OCI-LY7 (cell line): ENCODE results near the gene PDE3B. TPM values are rescaled to one million over a fixed set of nuclear protein-coding genes. Genes with fewer than 3 reads are reported as not detected.
"Not testable (repeated sequence)": the region's sequence is repeated elsewhere in the genome, so short reads cannot be mapped to it uniquely, and the experiment has no call there.

ENCODE experiments used
- BruUV-seq: library from RNA; stranded (reverse); fragments of 400-500 nt; replicated peaks from 2 replicates; lab custom pipeline; 2021; lab: Mats Ljungman, UMichigan
- CTCF ChIA-PET: fragments of 300-600 bp; sonication (Branson Sonifier 250); formaldehyde crosslinking; loops from one replicate; lab custom pipeline; 2022; ENCODE audit warnings: antibody characterized with exemption; ENCODE audit not compliant: unreplicated experiment; lab: Charles Lee
- POLR2A ChIA-PET: fragments of 300-600 bp; sonication (Branson Sonifier 250); formaldehyde crosslinking; loops from one replicate; lab custom pipeline; 2022; ENCODE audit warnings: antibody characterized with exemption; lab: Charles Lee
- DNase-seq: peaks from one replicate; pipeline ENCODE4 v3.0.0-alpha.2; 2015; ENCODE audit warnings: low spot score
- H2AFZ ChIP-seq: fragments of 200-600 bp; sonication (generic), shearing (Covaris generic); 2 replicates; pipeline ENCODE4 v1.6.1; 2014; ENCODE audit warnings: mild to moderate bottlenecking, antibody characterized with exemption, low read length, moderate library complexity
- H3K27ac ChIP-seq: fragments of 200-600 bp; sonication (generic); 2 replicates; pipeline ENCODE4 v1.5.1; 2014; ENCODE audit warnings: mixed run types, low read depth, mild to moderate bottlenecking, moderate library complexity, low read length, inconsistent platforms; ENCODE audit not compliant: poor library complexity, severe bottlenecking
- H3K36me3 ChIP-seq: fragments of 200-600 bp; sonication (generic); 2 replicates; pipeline ENCODE4 v1.6.1; 2014; ENCODE audit warnings: mild to moderate bottlenecking, antibody characterized with exemption, low read length, moderate library complexity, mixed read lengths; ENCODE audit not compliant: insufficient read depth
- H3K4me1 ChIP-seq: fragments of 200-600 bp; sonication (generic); 2 replicates; pipeline ENCODE4 v1.5.1; 2014; ENCODE audit warnings: mild to moderate bottlenecking, low read length; ENCODE audit not compliant: insufficient read depth, poor library complexity, severe bottlenecking
- H3K4me2 ChIP-seq: fragments of 200-600 bp; sonication (generic); 2 replicates; pipeline ENCODE4 v1.6.1; 2014; ENCODE audit warnings: mild to moderate bottlenecking, low read length
- H3K4me3 ChIP-seq: fragments of 200-600 bp; sonication (generic); 2 replicates; pipeline ENCODE4 v1.5.1; 2014; ENCODE audit warnings: mild to moderate bottlenecking, low read depth, low read length; ENCODE audit not compliant: poor library complexity, severe bottlenecking
- H3K79me2 ChIP-seq: fragments of 200-600 bp; sonication (generic); 2 replicates; pipeline ENCODE4 v1.6.1; 2016; ENCODE audit warnings: low read depth, mild to moderate bottlenecking, low read length, moderate library complexity, mixed read lengths; ENCODE audit not compliant: insufficient read depth
- H3K9me2 ChIP-seq: fragments of 200-600 bp; sonication (generic); 2 replicates; pipeline ENCODE4 v1.6.1; 2016; ENCODE audit warnings: mild to moderate bottlenecking, low read length, mixed read lengths; ENCODE audit not compliant: insufficient read depth
- H3K9me3 ChIP-seq: fragments of 200-600 bp; sonication (generic); 2 replicates; pipeline ENCODE4 v1.6.1; 2014; ENCODE audit warnings: mild to moderate bottlenecking, mixed run types, low read length, mixed read lengths
- H4K20me1 ChIP-seq: fragments of 200-600 bp; sonication (generic); 2 replicates; pipeline ENCODE4 v1.6.1; 2014; ENCODE audit warnings: mild to moderate bottlenecking, antibody characterized with exemption, low read length, moderate library complexity, mixed read lengths; ENCODE audit not compliant: insufficient read depth
- EZH2phosphoT487 ChIP-seq: fragments of 200-600 bp; sonication (generic); IDR thresholded peaks from 2 replicates; pipeline ENCODE4 v1.6.1; 2018; ENCODE audit warnings: low read depth, borderline replicate concordance, mild to moderate bottlenecking, mixed run types, antibody characterized with exemption, low read length, moderate library complexity, mixed read lengths
- intact Hi-C: fragments of 100-400 bp; cut with micrococcal nuclease; formaldehyde crosslinking; loops from one replicate; pipeline ENCODE4 v1.10.0; 2022; ENCODE audit not compliant: unreplicated experiment
- total RNA-seq, 2 experiments: library from RNA; depleted of rRNA in 1 of 2; stranded (reverse); fragments of >200 nt in 1 of 2; shearing (Covaris generic) in 1 of 2; gene quantifications; 2 replicates each; pipeline ENCODE4 v1.2.3, GENCODE V29; 2014 to 2022
- TF ChIP-seq, protein P1 (sequence below): fragments of 200-600 bp; sonication (generic); conservative IDR thresholded peaks from 2 replicates; pipeline ENCODE4 v1.5.1; 2014; ENCODE audit warnings: mild to moderate bottlenecking, antibody characterized with exemption, low read length, moderate library complexity, mixed read lengths

The PDE3B gene
- total RNA-seq, 2 experiments from 2014 or later, result not detected

DNA sequence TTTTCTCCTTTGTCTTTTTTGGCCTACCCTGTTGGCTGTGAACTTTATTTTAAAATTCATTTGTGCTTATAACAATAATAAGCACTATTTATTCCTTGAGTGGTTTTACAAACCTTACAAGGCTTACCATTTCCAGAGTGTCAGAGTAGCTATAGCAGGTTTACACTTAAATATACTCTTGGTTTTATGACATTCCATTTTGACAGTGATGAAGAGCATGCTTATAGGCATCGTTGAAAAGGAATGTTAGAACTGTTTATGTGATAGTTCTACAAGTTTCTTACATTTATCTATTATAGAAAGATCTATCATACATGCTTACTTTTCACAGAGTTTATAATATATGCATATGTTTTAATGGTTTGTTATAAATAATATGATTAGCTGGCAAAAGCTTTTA is 84.1 kb downstream of the PDE3B start:
- Histone ChIP-seq H3K9me3 (no peaks in the 10 kb centered on the region), H2AFZ (no peak overlapping the region), H3K27ac (no peak overlapping the region), H3K9me2 (no peaks in the 10 kb centered on the region), H3K4me1 (no peaks in the 10 kb centered on the region), H3K4me3 (no peak overlapping the region), H4K20me1 (no peaks in the 10 kb centered on the region), H3K4me2 (no peak overlapping the region), H3K36me3 (no peaks in the 10 kb centered on the region), H3K79me2 (no peaks in the 10 kb centered on the region)
- DNase-seq, result no peak
- BruUV-seq, result no TSS peak
- intact Hi-C loops, result no loop called here
- CTCF ChIA-PET, result no interaction called here
- POLR2A ChIA-PET, result interaction anchor here (0.7 to 2.0 kb wide), 6 partner anchors 9 to 124 kb away, joined by 3 to 5 read pairs (median 3); no protein-coding TSS in a partner anchor
- no peak for TF ChIP-seq EZH2phosphoT487
- TF ChIP-seq, protein P1, sequence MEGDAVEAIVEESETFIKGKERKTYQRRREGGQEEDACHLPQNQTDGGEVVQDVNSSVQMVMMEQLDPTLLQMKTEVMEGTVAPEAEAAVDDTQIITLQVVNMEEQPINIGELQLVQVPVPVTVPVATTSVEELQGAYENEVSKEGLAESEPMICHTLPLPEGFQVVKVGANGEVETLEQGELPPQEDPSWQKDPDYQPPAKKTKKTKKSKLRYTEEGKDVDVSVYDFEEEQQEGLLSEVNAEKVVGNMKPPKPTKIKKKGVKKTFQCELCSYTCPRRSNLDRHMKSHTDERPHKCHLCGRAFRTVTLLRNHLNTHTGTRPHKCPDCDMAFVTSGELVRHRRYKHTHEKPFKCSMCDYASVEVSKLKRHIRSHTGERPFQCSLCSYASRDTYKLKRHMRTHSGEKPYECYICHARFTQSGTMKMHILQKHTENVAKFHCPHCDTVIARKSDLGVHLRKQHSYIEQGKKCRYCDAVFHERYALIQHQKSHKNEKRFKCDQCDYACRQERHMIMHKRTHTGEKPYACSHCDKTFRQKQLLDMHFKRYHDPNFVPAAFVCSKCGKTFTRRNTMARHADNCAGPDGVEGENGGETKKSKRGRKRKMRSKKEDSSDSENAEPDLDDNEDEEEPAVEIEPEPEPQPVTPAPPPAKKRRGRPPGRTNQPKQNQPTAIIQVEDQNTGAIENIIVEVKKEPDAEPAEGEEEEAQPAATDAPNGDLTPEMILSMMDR, result no peak

DNA sequence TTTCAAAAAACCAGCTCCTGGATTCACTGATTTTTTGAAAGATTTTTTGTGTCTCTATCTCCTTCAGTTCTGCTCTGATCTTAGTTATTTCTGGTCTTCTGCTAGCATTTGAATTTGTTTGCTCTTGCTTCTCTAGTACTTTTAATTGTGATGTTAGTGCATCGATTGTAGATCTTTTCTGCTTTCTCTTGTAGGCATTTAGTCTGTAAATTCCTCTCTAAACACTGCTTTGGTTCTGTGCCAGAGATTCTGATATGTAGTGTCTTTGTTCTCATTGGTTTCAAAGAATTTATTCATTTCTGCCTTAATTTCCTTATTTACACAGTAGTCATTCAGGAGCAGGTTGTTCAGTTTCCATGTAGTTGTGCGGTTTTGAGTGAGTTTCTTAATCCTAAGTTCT is 96.9 kb downstream of the PDE3B start:
- H3K36me3 ChIP-seq, H3K27ac ChIP-seq, H3K4me3 ChIP-seq, DNase-seq, H3K4me1 ChIP-seq, H3K4me2 ChIP-seq, H3K9me3 ChIP-seq, intact Hi-C loops, H4K20me1 ChIP-seq, POLR2A ChIA-PET, CTCF ChIA-PET, H2AFZ ChIP-seq, H3K9me2 ChIP-seq, H3K79me2 ChIP-seq, BruUV-seq: not testable (repeated sequence)

DNA sequence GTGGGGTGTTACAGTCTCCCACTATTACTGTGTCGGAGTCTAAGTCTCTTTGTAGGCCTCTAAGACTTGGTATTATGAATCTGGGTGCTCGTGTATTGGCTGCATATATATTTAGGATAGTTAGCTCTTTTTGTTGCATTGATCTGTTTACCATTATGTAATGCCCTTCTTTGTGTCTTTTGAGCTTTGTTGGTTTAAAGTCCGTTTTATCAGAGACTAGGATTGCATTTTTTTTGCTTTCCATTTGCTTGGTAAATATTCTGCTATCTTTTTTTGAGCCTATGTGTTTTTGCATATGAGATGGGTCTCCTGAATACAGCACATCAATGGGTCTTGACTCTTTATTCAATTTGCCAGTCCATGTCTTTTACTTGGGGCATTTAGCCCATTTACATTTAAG is 97.6 kb downstream of the PDE3B start:
- no peak for DNase-seq
- Histone ChIP-seq H3K4me3 (no peak overlapping the region), H2AFZ (no peak overlapping the region), H3K79me2 (no peaks in the 10 kb centered on the region), H3K9me2 (no peaks in the 10 kb centered on the region), H3K27ac (no peak overlapping the region), H3K36me3 (no peaks in the 10 kb centered on the region), H3K4me2 (no peak overlapping the region), H3K4me1 (no peaks in the 10 kb centered on the region), H4K20me1 (no peaks in the 10 kb centered on the region), H3K9me3 (no peaks in the 10 kb centered on the region)
- TF ChIP-seq, protein P1, result no peak
- TF ChIP-seq EZH2phosphoT487, result no peak
- ChIA-PET POLR2A (no interaction called here), CTCF (no interaction called here)
- BruUV-seq, result no TSS peak
- intact Hi-C loops, result no loop called here
